ENCODE results near the gene OR2AT4.
A peak's percentile ranks its signal among the peaks of the same experiment; 100 is the strongest.
"Not testable (repeated sequence)": the region's sequence is repeated elsewhere in the genome, so short reads cannot be mapped to it uniquely, and the experiment has no call there.

Gene OR2AT4

GRCh38 chr11:75112200-75112599 is 15.5 kb upstream of the OR2AT4 start:
- H3K27ac ChIP-seq, result no peak overlapping the region
- in situ Hi-C loops (cut with HindIII; ENCODE audit: low pct_ligation_motif_present, low sequenced_read_pairs), result no loop called here
- TF ChIP-seq, protein P1, sequence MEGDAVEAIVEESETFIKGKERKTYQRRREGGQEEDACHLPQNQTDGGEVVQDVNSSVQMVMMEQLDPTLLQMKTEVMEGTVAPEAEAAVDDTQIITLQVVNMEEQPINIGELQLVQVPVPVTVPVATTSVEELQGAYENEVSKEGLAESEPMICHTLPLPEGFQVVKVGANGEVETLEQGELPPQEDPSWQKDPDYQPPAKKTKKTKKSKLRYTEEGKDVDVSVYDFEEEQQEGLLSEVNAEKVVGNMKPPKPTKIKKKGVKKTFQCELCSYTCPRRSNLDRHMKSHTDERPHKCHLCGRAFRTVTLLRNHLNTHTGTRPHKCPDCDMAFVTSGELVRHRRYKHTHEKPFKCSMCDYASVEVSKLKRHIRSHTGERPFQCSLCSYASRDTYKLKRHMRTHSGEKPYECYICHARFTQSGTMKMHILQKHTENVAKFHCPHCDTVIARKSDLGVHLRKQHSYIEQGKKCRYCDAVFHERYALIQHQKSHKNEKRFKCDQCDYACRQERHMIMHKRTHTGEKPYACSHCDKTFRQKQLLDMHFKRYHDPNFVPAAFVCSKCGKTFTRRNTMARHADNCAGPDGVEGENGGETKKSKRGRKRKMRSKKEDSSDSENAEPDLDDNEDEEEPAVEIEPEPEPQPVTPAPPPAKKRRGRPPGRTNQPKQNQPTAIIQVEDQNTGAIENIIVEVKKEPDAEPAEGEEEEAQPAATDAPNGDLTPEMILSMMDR (IDR thresholded peaks at IDR 0.05; ENCODE audit: low read depth, low read length, missing control alignments), result no peak
- DNase-seq, result no peak
- H3K36me3 ChIP-seq (replicated peaks), result no peaks in the 10 kb centered on the region
- no peak overlapping the region for H3K4me3 ChIP-seq (ENCODE audit: low read depth, low read length)
- no peaks in the 10 kb centered on the region for H3K27me3 ChIP-seq (replicated peaks)

DNA sequence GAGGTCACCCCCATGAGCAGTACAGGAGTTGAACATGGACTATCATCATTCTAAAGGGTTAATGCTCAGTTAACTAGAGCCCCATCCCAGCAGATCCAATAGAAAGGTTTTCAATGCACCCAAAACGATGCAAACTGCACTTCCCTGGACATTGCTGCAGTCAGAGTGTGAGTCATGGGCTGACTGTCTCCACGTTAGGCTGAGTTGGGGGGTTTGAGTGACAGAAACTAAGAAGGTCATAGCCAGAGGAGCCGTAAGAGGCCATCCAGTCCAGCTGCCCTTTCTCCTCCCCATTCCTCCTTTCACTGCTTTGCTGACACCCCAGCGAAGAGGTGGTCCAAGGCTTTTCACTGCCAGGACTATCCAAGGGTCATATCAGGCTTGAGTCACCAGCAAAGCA is 10.5 kb upstream of the OR2AT4 start:
- peak; percentile 45 for DNase-seq
- H3K4me3 ChIP-seq (ENCODE audit: low read depth, low read length), result no peak overlapping the region
- in situ Hi-C loops (cut with HindIII; ENCODE audit: low pct_ligation_motif_present, low sequenced_read_pairs), result no loop called here
- no peaks in the 10 kb centered on the region for H3K36me3 ChIP-seq (replicated peaks)
- TF ChIP-seq, protein P1 (IDR thresholded peaks at IDR 0.05; ENCODE audit: low read depth, low read length, missing control alignments), result no peak
- H3K27ac ChIP-seq, result no peak overlapping the region
- H3K27me3 ChIP-seq (replicated peaks), result no peaks in the 10 kb centered on the region

- H3K4me3 ChIP-seq (ENCODE audit: low read depth, low read length); H3K27ac ChIP-seq; H3K27me3 ChIP-seq (replicated peaks); H3K36me3 ChIP-seq (replicated peaks); DNase-seq; in situ Hi-C loops (cut with HindIII; ENCODE audit: low pct_ligation_motif_present, low sequenced_read_pairs): not testable (repeated sequence)
These were observed 9.4 kb upstream of the OR2AT4 start for GRCh38 chr11:75105967-75106681.

DNA sequence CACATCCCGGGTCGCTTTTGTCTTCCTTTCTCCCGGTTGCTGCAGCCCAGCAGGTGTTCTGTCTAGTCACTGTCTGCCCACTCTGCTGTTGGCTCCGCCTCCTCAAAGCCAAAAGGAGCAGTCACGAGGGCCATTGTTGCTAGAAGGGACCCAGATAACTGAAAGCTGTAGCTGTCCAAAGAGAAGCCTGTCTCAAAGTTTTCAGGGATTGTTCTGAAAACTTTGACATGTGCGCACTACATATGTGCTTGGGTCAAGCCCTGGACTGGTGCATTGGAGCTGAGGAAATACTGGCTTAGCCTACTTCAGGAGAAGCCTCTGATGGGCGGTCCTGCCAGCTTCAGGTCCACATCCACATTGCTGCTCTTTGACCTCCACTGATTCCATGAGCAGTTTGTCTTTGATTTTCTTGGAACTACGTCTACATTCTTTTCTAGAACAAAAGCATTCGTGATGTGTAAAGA is 8.8 kb upstream of the OR2AT4 start:
- in situ Hi-C loops (cut with HindIII; ENCODE audit: low pct_ligation_motif_present, low sequenced_read_pairs), result no loop called here
- peak; percentile 46 for DNase-seq
- no peaks in the 10 kb centered on the region for H3K36me3 ChIP-seq (replicated peaks)
- TF ChIP-seq, protein P1 (IDR thresholded peaks at IDR 0.05; ENCODE audit: low read depth, low read length, missing control alignments), result no peak
- no peak overlapping the region for H3K27ac ChIP-seq
- H3K4me3 ChIP-seq (ENCODE audit: low read depth, low read length), result no peak overlapping the region
- H3K27me3 ChIP-seq (replicated peaks), result no peaks in the 10 kb centered on the region

DNA sequence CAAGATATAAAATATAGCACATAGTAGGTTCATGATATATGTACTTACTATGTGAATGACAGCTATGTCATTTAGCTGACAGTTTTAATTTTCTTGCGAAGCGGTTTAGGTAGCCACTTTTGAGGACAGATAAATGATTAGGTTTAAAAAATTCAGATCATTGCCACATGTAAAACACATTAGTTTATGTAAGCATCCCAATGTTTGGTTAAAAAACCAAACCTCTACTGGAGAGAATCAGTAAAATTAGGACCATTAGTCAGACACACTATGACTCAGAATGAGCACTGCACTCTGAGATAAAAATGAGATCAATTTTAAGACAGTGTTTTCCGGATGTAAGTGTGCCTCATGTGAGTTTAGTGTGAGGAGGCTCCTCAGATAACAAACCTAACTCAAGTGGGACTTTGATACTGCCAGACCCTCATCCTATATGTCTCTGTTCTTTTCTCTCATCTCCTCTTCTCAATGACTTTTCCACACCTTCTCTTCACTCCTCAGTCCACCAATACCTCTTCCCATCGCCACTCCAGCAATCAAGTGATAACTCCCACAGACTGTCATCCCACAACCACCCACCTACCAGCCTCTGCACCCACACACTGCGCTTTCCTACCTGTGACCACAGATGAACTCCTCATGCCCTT is 6.8 kb upstream of the OR2AT4 start:
- Histone ChIP-seq H3K27ac (no peak overlapping the region), H3K36me3 (replicated peaks) (no peaks in the 10 kb centered on the region), H3K27me3 (replicated peaks) (no peaks in the 10 kb centered on the region), H3K4me3 (ENCODE audit: low read depth, low read length) (no peak overlapping the region)
- DNase-seq, result peak; percentile 52
- in situ Hi-C loops (cut with HindIII; ENCODE audit: low pct_ligation_motif_present, low sequenced_read_pairs), result no loop called here
- TF ChIP-seq, protein P1 (IDR thresholded peaks at IDR 0.05; ENCODE audit: low read depth, low read length, missing control alignments), result no peak

DNA sequence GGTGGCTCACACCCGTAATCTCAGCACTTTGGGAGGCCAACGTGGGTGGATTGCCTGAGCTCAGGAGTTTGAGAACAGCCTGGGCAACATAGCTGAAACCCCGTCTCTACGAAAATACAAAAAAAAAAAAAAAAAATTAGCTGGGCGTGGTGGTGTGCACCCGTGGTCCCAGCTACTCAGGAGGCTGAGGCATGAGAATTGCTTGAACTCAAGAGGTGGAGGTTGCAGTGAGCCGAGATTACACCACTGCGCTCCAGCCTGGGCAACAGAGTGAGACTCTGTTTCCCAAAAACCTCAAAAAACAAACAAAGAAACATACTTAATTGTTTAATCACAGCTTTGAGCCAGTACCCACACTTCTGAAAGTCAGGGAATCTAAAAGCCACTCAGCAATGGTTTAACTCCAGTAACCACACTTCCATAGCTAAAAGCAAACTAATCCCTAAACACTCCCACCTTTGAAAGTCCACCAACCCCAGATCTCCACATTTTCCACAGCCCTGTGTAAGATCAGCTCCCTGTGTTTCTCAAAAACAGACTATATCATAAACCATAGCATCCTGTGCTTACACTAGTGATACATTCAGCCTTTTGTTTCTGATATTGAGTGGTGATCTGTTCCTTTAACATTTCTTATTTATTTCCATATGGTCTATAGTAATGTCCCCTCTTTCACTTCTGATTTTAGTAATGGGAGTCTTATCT is 4.9 kb upstream of the OR2AT4 start:
- TF ChIP-seq, protein P1 (IDR thresholded peaks at IDR 0.05; ENCODE audit: low read depth, low read length, missing control alignments), result no peak
- no peaks in the 10 kb centered on the region for H3K27me3 ChIP-seq (replicated peaks)
- in situ Hi-C loops (cut with HindIII; ENCODE audit: low pct_ligation_motif_present, low sequenced_read_pairs), result no loop called here
- H3K4me3 ChIP-seq (ENCODE audit: low read depth, low read length), result no peak overlapping the region
- no peak overlapping the region for H3K27ac ChIP-seq
- DNase-seq, result no peak
- no peaks in the 10 kb centered on the region for H3K36me3 ChIP-seq (replicated peaks)

All from brain microvascular endothelial cell (primary cell).